ENCODE results near the gene C3orf20.

DNA sequence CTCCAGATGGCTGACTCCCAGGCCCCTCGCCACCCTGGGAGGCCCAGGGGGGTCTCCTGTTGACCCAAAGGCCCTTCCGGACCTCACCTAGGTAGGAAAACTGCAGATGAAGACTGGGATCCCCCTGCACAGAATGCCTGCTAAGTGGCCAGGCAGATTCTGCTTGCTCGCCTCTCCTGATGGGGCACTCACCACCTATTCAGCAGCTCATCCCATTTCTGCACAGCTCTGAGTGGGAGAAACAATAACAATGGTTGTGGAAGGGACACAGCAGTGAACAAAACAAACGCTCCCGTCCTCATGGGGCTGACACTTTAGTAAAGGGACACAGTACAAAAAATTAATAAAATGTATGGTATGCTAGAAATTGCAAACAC, 118.9 kb downstream of the C3orf20 start:
- no peak for TF ChIP-seq CTCF (conservative IDR thresholded peaks at IDR 0.05)
- TF ChIP-seq ZFX (IDR thresholded peaks at IDR 0.05), result no peak
